MG63 (cell line): ENCODE data around the gene LPAR1. TPM values are rescaled to one million over a fixed set of nuclear protein-coding genes. Genes with fewer than 3 reads are reported as not detected.

Source experiments
- DNase-seq: peaks from one replicate; pipeline ENCODE4 v3.0.0-alpha.2; 2020
- H3K27me3 ChIP-seq: fragments of 250-450 bp; sonication (Bioruptor Pico); 2 replicates; pipeline ENCODE4 v1.5.1; 2020; ENCODE audit warnings: mild to moderate bottlenecking, moderate library complexity
- H3K36me3 ChIP-seq: fragments of 250-450 bp; sonication (Bioruptor Pico); 2 replicates; pipeline ENCODE4 v1.5.1; 2020; ENCODE audit warnings: mild to moderate bottlenecking, moderate library complexity
- H3K4me3 ChIP-seq: fragments of 250-450 bp; sonication (Bioruptor Pico); 2 replicates; pipeline ENCODE4 v1.5.1; 2020; ENCODE audit warnings: mild to moderate bottlenecking, moderate library complexity
- H3K9me3 ChIP-seq: fragments of 250-450 bp; sonication (Bioruptor Pico); 2 replicates; pipeline ENCODE4 v1.5.1; 2020; ENCODE audit warnings: mild to moderate bottlenecking, moderate library complexity
- total RNA-seq: library from RNA; depleted of rRNA; stranded (reverse); fragments of >200 nt; shearing (Covaris generic); gene quantifications from 2 replicates; pipeline ENCODE4 v1.2.3, GENCODE V29; 2014; ENCODE audit warnings: low replicate concordance; rRNA removed

The LPAR1 gene
- total RNA-seq = 168 and 199 TPM in 2 replicates

DNA sequence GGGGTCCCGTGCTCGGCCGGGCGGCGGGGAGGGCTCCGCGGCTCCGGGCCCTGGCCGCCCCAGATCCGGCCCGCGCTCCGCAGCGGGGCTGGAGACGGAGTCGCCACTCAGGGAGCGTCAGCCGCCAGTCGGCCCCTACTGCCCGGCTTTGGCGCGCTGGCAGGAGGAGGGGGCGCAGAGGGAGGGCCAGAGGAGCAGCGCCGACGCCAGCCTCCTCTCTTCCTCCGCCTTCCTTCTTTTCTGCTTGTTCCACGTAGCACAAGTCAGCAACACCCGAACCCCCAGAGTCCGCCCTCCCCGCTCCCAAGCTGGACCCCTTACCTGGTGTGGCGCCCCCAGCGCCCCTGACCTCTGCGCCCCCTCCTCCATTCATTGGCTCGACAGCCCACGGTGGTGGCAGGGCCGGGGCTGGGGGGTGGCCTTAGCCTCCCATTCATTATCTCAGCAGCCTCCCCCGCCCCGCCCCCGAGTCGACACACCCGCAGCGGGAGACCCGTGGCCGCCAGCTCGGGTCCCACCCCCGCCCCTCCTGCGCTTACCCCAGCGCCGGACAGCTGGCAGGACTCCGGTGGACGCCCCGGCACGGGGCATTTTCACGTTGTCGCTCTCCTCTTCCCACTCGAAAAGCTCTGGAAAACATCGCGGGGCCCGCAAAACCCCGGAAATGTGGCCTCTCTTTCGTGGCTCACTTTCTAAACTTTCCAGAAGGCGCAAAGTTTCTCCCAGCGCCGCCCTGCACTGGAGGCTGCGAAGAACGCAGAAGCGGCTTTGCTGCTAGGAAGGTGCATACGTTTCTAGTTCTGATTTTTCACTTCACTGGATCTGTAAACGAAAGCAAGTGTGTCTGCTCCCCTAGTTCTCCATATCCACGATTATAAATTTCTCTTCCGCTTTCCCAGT is at the start of gene LPAR1:
TSS of gene LPAR1 (minus strand) at position 140 of the 900 bp plus-strand sequence. CDS start 66,353 bp downstream, outside the sequence.
- peak; percentile 90 for DNase-seq
- peak within 1 kb of the TSS; percentile 82 for H3K4me3 ChIP-seq
- H3K9me3 ChIP-seq = no peaks in the 10 kb centered on the region
- H3K27me3 ChIP-seq = no peaks in the 10 kb centered on the region
- peaks cover 35% of the 10 kb centered on the region for H3K36me3 ChIP-seq

DNA sequence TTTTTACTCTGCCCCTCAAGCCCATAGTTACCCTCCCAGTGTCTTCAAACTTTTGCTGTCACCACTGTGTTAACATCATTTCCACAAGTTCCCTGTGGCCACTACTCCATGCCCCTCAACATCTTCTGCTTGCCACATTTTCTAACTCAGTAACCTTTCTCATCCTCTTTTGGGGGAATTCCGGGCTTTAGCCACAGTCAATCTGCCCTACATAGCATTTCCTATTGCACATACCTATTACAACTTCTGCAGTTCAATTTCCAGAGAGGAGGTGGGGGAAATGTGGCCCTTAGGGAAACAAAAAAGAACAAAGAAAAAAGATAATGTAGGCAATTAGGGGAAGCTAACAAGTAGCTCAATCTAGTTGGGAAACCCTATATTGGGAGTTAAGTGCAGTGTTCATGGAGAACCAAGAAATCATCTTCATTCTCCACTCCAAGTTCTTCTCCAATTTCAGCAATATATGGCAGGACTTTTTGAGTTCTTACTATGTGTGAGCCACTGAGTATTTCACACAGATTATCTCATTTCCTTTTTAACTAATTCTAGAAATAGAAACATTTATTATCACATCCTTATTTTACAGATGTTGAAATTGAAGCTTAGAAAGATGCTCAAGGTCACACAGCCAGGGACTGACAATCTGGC is 40.2 kb upstream of the LPAR1 start:
- Histone ChIP-seq H3K4me3 (no peak overlapping the region), H3K27me3 (no peaks in the 10 kb centered on the region), H3K36me3 (no peaks in the 10 kb centered on the region), H3K9me3 (no peaks in the 10 kb centered on the region)
- DNase-seq = no peak

DNA sequence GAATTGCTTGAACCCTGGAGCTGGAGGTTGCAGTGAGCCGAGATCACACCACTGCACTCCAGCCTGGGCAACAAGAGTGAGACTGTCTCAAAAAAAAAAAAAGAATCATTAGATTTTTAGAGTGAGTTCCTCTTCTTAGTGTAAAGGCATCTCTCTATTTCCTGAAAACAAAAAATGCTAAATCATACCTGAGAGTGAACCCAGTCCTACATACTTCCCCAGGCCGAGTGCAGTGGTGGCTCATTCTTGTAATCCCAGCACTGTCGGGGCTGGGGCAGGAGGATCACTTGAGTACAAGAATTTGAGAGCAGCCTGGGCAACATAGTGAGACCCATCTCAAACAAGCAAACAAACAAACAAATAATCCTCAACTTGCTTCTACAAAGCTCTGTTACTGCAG is 38.2 kb upstream of the LPAR1 start:
- no peaks in the 10 kb centered on the region for H3K9me3 ChIP-seq
- H3K36me3 ChIP-seq = no peaks in the 10 kb centered on the region
- DNase-seq = no peak
- no peak overlapping the region for H3K4me3 ChIP-seq
- no peaks in the 10 kb centered on the region for H3K27me3 ChIP-seq

GRCh38 chr9:111076042-111076441 is 37.8 kb upstream of the LPAR1 start:
- Histone ChIP-seq H3K4me3 (no peak overlapping the region), H3K36me3 (no peaks in the 10 kb centered on the region), H3K27me3 (no peaks in the 10 kb centered on the region), H3K9me3 (no peaks in the 10 kb centered on the region)
- no peak for DNase-seq

DNA sequence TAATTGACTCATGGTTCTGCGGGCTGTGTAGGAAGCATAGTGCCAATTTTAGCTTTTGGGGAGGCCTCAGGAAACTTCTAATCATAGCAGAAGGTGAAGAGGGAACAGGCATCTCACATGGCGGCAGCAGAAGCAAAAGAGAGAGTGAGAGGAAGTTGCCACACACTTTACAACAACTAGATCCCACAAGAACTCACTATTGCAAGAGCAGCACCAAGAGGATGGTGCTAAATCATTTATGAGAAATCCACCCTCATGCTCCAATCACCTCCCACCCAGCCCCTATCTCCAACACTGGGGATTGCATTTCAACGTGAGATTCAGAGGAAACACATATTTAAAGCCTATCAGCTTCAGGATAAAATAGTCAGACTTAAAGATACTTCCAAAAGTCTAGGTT is 36.1 kb upstream of the LPAR1 start:
- no peak for DNase-seq
- no peak overlapping the region for H3K4me3 ChIP-seq
- no peaks in the 10 kb centered on the region for H3K27me3 ChIP-seq

GRCh38 chr9:111069183-111069582 is 30.9 kb upstream of the LPAR1 start:
- Histone ChIP-seq H3K27me3 (no peaks in the 10 kb centered on the region), H3K4me3 (no peak overlapping the region), H3K36me3 (no peaks in the 10 kb centered on the region), H3K9me3 (no peaks in the 10 kb centered on the region; the same call in 1 of the 2 replicates)
- no peak for DNase-seq

More for the DNA sequence above, 36.1 kb upstream of the LPAR1 start:
- Histone ChIP-seq H3K9me3 (no peaks in the 10 kb centered on the region), H3K36me3 (no peaks in the 10 kb centered on the region)

- H3K4me3 ChIP-seq = no peak overlapping the region
- no peak for DNase-seq
- H3K9me3 ChIP-seq = no peaks in the 10 kb centered on the region; the same call in 1 of the 2 replicates
- H3K36me3 ChIP-seq = no peaks in the 10 kb centered on the region
- H3K27me3 ChIP-seq = no peaks in the 10 kb centered on the region
Observed at GRCh38 chr9:111068771-111069170, 30.5 kb upstream of the LPAR1 start.

DNA sequence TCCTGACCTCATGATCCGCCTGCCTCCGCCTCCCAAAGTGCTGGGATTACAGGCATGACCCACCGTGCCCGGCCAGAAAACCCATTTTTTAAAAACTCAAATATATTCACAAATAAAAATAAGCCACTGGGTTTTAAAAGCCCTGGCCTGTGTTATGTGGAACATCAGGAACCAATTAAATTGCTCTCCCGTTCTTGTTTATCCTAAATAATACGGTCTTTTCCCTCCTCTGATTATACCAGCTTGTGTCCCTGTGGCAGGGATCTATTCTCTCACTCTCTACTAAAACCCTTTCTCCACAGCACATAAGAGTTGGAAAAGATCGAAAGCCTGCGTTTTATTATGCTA is 30.1 kb upstream of the LPAR1 start:
- Histone ChIP-seq H3K27me3 (no peaks in the 10 kb centered on the region), H3K36me3 (no peaks in the 10 kb centered on the region), H3K4me3 (no peak overlapping the region), H3K9me3 (no peaks in the 10 kb centered on the region; the same call in 1 of the 2 replicates)
- DNase-seq = no peak

DNA sequence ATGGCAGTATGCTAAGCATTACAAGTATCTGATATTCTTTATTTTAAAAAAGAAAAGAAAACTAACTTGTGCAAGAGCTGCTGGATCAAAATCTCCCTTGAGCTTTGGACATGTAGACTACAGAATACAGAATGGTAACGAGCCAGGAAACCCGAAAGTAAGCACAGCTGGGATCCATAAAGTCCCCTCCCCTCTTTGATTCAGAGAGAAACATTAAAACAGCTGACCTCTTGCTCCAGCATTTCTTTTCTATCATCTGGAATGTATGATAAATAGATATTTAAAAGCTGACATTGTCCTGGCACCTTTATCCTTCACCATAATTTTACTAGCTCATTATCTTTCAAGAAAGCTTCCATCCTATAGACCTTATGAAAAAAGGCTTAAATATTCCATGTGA is 28.2 kb upstream of the LPAR1 start:
- Histone ChIP-seq H3K36me3 (no peaks in the 10 kb centered on the region), H3K27me3 (no peaks in the 10 kb centered on the region), H3K9me3 (no peaks in the 10 kb centered on the region; the same call in 1 of the 2 replicates), H3K4me3 (no peak overlapping the region)
- no peak for DNase-seq

GRCh38 chr9:111065414-111065813 is 27.1 kb upstream of the LPAR1 start:
- Histone ChIP-seq H3K9me3 (no peaks in the 10 kb centered on the region; the same call in 1 of the 2 replicates), H3K4me3 (no peak overlapping the region), H3K27me3 (no peaks in the 10 kb centered on the region), H3K36me3 (no peaks in the 10 kb centered on the region)
- no peak for DNase-seq

DNA sequence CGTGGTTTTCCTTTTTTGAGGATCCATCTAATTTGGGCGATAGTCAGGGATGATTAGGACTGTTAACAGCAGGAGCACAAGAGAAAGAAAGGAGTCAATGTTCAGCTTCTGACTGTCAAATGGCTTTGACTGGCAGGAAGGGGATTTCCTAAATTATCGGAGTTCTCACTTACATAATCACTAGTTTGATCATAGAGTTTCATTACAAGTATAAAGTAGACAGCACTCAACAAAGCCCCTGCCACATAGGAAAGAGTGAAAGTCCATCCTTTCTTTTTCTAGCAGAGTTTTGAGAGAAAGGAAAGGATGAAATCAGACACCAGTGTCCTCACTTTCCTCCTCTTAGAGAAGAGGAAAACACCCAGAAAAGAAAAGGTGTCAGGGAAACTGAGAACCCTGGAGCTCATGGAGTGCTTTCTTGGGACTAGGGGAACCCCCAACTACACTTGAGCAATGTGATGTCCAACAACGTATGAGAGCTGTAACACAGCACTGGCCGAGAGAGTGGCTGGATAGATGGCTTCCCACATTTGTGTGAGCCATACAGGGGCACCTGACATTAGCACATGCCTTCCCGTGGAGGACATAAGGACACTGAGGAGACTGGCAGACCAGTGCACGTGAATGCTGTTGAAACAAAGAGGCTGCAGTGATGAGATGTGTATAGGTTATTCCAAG is 26.0 kb upstream of the LPAR1 start:
- H3K36me3 ChIP-seq = no peaks in the 10 kb centered on the region
- no peaks in the 10 kb centered on the region for H3K27me3 ChIP-seq
- no peak overlapping the region for H3K4me3 ChIP-seq
- no peaks in the 10 kb centered on the region; the same call in 1 of the 2 replicates for H3K9me3 ChIP-seq
- no peak for DNase-seq

- H3K27me3 ChIP-seq = no peaks in the 10 kb centered on the region
- DNase-seq = no peak
- H3K36me3 ChIP-seq = no peaks in the 10 kb centered on the region
- no peak overlapping the region for H3K4me3 ChIP-seq
- no peaks in the 10 kb centered on the region; the same call in 1 of the 2 replicates for H3K9me3 ChIP-seq
Observed at GRCh38 chr9:111063332-111063731, 25.1 kb upstream of the LPAR1 start.

DNA sequence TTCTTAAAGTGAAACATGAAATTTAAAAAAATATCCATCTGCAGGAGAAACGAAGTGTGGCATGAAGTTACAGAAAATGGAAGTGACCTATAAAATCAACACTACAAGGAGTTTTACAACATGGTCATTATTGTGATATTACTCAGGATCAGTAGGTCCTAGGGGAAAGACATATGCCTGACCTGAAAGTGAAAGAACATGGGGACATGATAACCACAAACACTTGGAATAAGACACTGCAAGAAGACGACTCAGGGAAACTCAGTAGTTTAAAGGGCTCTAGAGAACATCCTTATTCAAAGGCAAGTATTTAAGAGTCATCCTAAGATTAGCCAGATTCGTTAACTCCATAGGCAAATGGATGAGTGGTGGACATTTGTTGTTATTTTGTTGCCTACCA is 19.9 kb upstream of the LPAR1 start:
- H3K27me3 ChIP-seq = no peaks in the 10 kb centered on the region
- DNase-seq = no peak
- 0 out of 2 replicates have a peak, but pooled peaks cover 3% of the 10 kb centered on the region for H3K9me3 ChIP-seq
- H3K4me3 ChIP-seq = no peak overlapping the region
- no peaks in the 10 kb centered on the region for H3K36me3 ChIP-seq

- no peak for DNase-seq
- H3K4me3 ChIP-seq = no peak overlapping the region
- H3K9me3 ChIP-seq = 0 out of 2 replicates have a peak, but pooled peaks cover 3% of the 10 kb centered on the region
- H3K27me3 ChIP-seq = no peaks in the 10 kb centered on the region
- no peaks in the 10 kb centered on the region for H3K36me3 ChIP-seq
Observed at GRCh38 chr9:111056538-111056937, 18.3 kb upstream of the LPAR1 start.

GRCh38 chr9:111052791-111053190 is 14.5 kb upstream of the LPAR1 start:
- DNase-seq = peak; percentile 79
- no peaks in the 10 kb centered on the region for H3K27me3 ChIP-seq
- 0 out of 2 replicates have a peak, but pooled peaks cover 3% of the 10 kb centered on the region for H3K9me3 ChIP-seq
- H3K36me3 ChIP-seq = no peaks in the 10 kb centered on the region
- no peak overlapping the region for H3K4me3 ChIP-seq

- DNase-seq = no peak
- H3K4me3 ChIP-seq = no peak overlapping the region
- no peaks in the 10 kb centered on the region for H3K36me3 ChIP-seq
- no peaks in the 10 kb centered on the region for H3K27me3 ChIP-seq
- 0 out of 2 replicates have a peak, but pooled peaks cover 3% of the 10 kb centered on the region for H3K9me3 ChIP-seq
Observed at GRCh38 chr9:111051400-111051799, 13.1 kb upstream of the LPAR1 start.

GRCh38 chr9:111050819-111051218 is 12.5 kb upstream of the LPAR1 start:
- no peak for DNase-seq
- no peak overlapping the region for H3K4me3 ChIP-seq
- H3K9me3 ChIP-seq = 0 out of 2 replicates have a peak, but pooled peaks cover 3% of the 10 kb centered on the region
- H3K36me3 ChIP-seq = no peaks in the 10 kb centered on the region
- no peaks in the 10 kb centered on the region for H3K27me3 ChIP-seq
